Subcutaneous abdominal adipose tissue (tissue), 5 donors: ENCODE results near the gene TBC1D8.

Experiments
- H3K27ac ChIP-seq: one replicate; pipeline ENCODE4 v1.7.0; 2013; ENCODE audit warnings: low read depth, mild to moderate bottlenecking, inconsistent platforms, low read length, moderate library complexity
- H3K27me3 ChIP-seq, 5 donors: one replicate each; pipeline ENCODE4 v1.7.0; 2013; ENCODE audit warnings: low read length in 5 of 5, inconsistent platforms in 1 of 5; ENCODE audit not compliant: control insufficient read depth in 5 of 5, insufficient read depth in 4 of 5
- H3K36me3 ChIP-seq, 5 donors: one replicate each; pipeline ENCODE4 v1.7.0; 2013; ENCODE audit warnings: low read length in 5 of 5; ENCODE audit not compliant: control insufficient read depth in 5 of 5, insufficient read depth in 5 of 5
- H3K4me1 ChIP-seq, 5 donors: one replicate each; pipeline ENCODE4 v1.7.0; 2013; ENCODE audit warnings: low read length in 5 of 5, mild to moderate bottlenecking in 3 of 5, moderate library complexity in 1 of 5; ENCODE audit not compliant: control insufficient read depth in 5 of 5, insufficient read depth in 5 of 5
- H3K4me3 ChIP-seq, 5 donors: one replicate each; pipeline ENCODE4 v1.7.0; 2013; ENCODE audit warnings: low read length in 5 of 5, low read depth in 1 of 5
- H3K9ac ChIP-seq, 5 donors: one replicate each; pipeline ENCODE4 v1.7.0; 2013; ENCODE audit warnings: low read length in 5 of 5, mild to moderate bottlenecking in 4 of 5, moderate library complexity in 3 of 5
- H3K9me3 ChIP-seq, 5 donors: one replicate each; pipeline ENCODE4 v1.7.0; 2013; ENCODE audit warnings: low read length in 5 of 5; ENCODE audit not compliant: control insufficient read depth in 5 of 5
- donor health status: healthy.
- donor health status: healthy.
- donor health status: healthy.
- donor health status: healthy.
- donor health status: healthy.

TBC1D8 gene

GRCh38 chr2:101038455-101039255 is 112.5 kb downstream of the TBC1D8 start:
- Histone ChIP-seq H3K36me3 (peaks cover 0 to 52% (median 39%) of the 10 kb centered on the region in 5 donors), H3K27ac (no peak overlapping the region), H3K27me3 (no peaks in the 10 kb centered on the region), H3K4me1 (no peaks in the 10 kb centered on the region), H3K9ac (no peak overlapping the region), H3K9me3 (no peaks in the 10 kb centered on the region), H3K4me3 (no peak overlapping the region)

GRCh38 chr2:101037161-101037755 is 113.9 kb downstream of the TBC1D8 start:
- Histone ChIP-seq H3K27me3 (no peaks in the 10 kb centered on the region), H3K9me3 (no peaks in the 10 kb centered on the region), H3K4me1 (no peaks in the 10 kb centered on the region), H3K9ac (no peak overlapping the region), H3K4me3 (no peak overlapping the region), H3K36me3 (peaks cover 0 to 62% (median 52%) of the 10 kb centered on the region in 5 donors), H3K27ac (no peak overlapping the region)

GRCh38 chr2:101036562-101036961 is 114.6 kb downstream of the TBC1D8 start:
- peaks cover 0 to 66% (median 58%) of the 10 kb centered on the region in 5 donors for H3K36me3 ChIP-seq
- H3K9ac ChIP-seq: no peak overlapping the region

GRCh38 chr2:101032084-101032776 is 119.0 kb downstream of the TBC1D8 start:
- H3K9me3 ChIP-seq: no peaks in the 10 kb centered on the region
- H3K36me3 ChIP-seq: peaks cover 0 to 69% (median 53%) of the 10 kb centered on the region in 5 donors
- no peak overlapping the region for H3K4me3 ChIP-seq
- H3K9ac ChIP-seq: no peak overlapping the region
- H3K4me1 ChIP-seq: no peaks in the 10 kb centered on the region
- H3K27me3 ChIP-seq: no peaks in the 10 kb centered on the region
- H3K27ac ChIP-seq: no peak overlapping the region

More at GRCh38 chr2:101036562-101036961, 114.6 kb downstream of the TBC1D8 start:
- no peak overlapping the region for H3K4me3 ChIP-seq
- H3K27ac ChIP-seq: no peak overlapping the region
- no peaks in the 10 kb centered on the region for H3K9me3 ChIP-seq
- H3K27me3 ChIP-seq: no peaks in the 10 kb centered on the region
- no peaks in the 10 kb centered on the region for H3K4me1 ChIP-seq

GRCh38 chr2:101030866-101031554 is 120.2 kb downstream of the TBC1D8 start:
- Histone ChIP-seq H3K27ac (no peak overlapping the region), H3K9me3 (no peaks in the 10 kb centered on the region), H3K36me3 (peaks cover 0 to 75% (median 56%) of the 10 kb centered on the region in 5 donors), H3K9ac (no peak overlapping the region), H3K4me1 (peaks cover 0 to 8% (median 0%) of the 10 kb centered on the region in 5 donors), H3K4me3 (no peak overlapping the region), H3K27me3 (no peaks in the 10 kb centered on the region)

- no peaks in the 10 kb centered on the region for H3K27me3 ChIP-seq
- no peak overlapping the region for H3K27ac ChIP-seq
- no peak overlapping the region for H3K9ac ChIP-seq
- no peaks in the 10 kb centered on the region for H3K9me3 ChIP-seq
- H3K36me3 ChIP-seq: peaks cover 3 to 53% (median 33%) of the 10 kb centered on the region in 5 donors
- H3K4me1 ChIP-seq: peaks cover 0 to 8% (median 0%) of the 10 kb centered on the region in 5 donors
- H3K4me3 ChIP-seq: no peak overlapping the region
Observed at GRCh38 chr2:101027852-101028251, 123.3 kb downstream of the TBC1D8 start.

- Histone ChIP-seq H3K27me3 (no peaks in the 10 kb centered on the region), H3K27ac (no peak overlapping the region), H3K4me1 (peaks cover 0 to 8% (median 0%) of the 10 kb centered on the region in 5 donors), H3K4me3 (no peak overlapping the region), H3K36me3 (peaks cover 3 to 49% (median 28%) of the 10 kb centered on the region in 5 donors), H3K9ac (no peak overlapping the region), H3K9me3 (no peaks in the 10 kb centered on the region)
Observed at GRCh38 chr2:101026923-101027469, 124.2 kb downstream of the TBC1D8 start.

- H3K36me3 ChIP-seq: peaks cover 3 to 54% (median 29%) of the 10 kb centered on the region in 5 donors
- no peaks in the 10 kb centered on the region for H3K27me3 ChIP-seq
- no peaks in the 10 kb centered on the region for H3K9me3 ChIP-seq
- peaks cover 0 to 8% (median 0%) of the 10 kb centered on the region in 5 donors for H3K4me1 ChIP-seq
- no peak overlapping the region for H3K4me3 ChIP-seq
- no peak overlapping the region for H3K27ac ChIP-seq
- no peak overlapping the region for H3K9ac ChIP-seq
Observed at GRCh38 chr2:101026253-101026701, 124.9 kb downstream of the TBC1D8 start.

GRCh38 chr2:101025561-101025960 is 125.6 kb downstream of the TBC1D8 start:
- Histone ChIP-seq H3K4me1 (peaks cover 0 to 8% (median 0%) of the 10 kb centered on the region in 5 donors), H3K36me3 (peaks cover 3 to 54% (median 29%) of the 10 kb centered on the region in 5 donors), H3K27ac (no peak overlapping the region), H3K27me3 (no peaks in the 10 kb centered on the region), H3K9me3 (no peaks in the 10 kb centered on the region), H3K4me3 (no peak overlapping the region), H3K9ac (no peak overlapping the region)
